ENCODE results near the gene MAVS. TPM values are rescaled to one million over a fixed set of nuclear protein-coding genes. Genes with fewer than 3 reads are reported as not detected.

Gene MAVS
- total RNA-seq, 1 experiment from 2014 or later: 32.3 TPM

DNA sequence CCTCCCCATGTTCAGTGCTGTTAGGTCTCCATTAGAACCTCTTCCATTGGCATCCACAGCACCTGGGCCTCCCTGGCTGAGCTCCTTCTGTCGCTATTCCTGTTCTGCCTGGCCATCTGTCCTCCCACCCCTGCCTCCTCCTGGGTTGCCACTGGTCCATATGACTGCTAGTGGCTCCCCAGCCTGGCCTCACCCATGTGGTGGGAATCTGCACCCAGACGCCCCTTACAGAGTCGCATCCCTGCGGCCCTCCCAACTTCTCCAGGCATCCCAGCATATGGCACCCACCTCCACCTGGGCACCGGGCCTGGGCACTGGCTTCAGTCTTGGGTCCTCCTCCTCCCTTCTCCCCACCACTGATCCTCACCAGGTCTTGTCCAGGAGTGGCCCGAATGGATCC lies 42.8 kb upstream of the MAVS start:
- DNase-seq (ENCODE audit: low read depth, low spot score): no peak
- no peak for ATAC-seq
- no peaks in the 10 kb centered on the region for H3K27me3 ChIP-seq (ENCODE audit: control insufficient read depth, insufficient read depth, low read length)
- ChIA-PET CTCF (no interaction called here), POLR2A (no interaction called here)
- no peak overlapping the region for H3K4me3 ChIP-seq (ENCODE audit: low read depth in 2 of 2, low read length in 2 of 2)
- H3K27ac ChIP-seq (ENCODE audit: low read length): no peak overlapping the region
- H3K9me3 ChIP-seq (ENCODE audit: control insufficient read depth, insufficient read depth, low read depth, low read length): no peaks in the 10 kb centered on the region
- H3K4me1 ChIP-seq (ENCODE audit: control insufficient read depth, insufficient read depth, low read length): peaks cover 40% of the 10 kb centered on the region
- H3K36me3 ChIP-seq (ENCODE audit: control insufficient read depth, insufficient read depth, low read length): no peaks in the 10 kb centered on the region
- BruUV-seq (replicated peaks): no TSS peak
- intact Hi-C loops (cut with micrococcal nuclease; ENCODE audit: unreplicated experiment): no loop called here
- in situ Hi-C loops (cut with HindIII; ENCODE audit: low pct_unique_long_range_greater_than_20kb, low sequenced_read_pairs): no loop called here
- TF ChIP-seq SIN3A (IDR thresholded peaks at IDR 0.05; ENCODE audit: borderline replicate concordance, insufficient read depth, low read depth, low read length) (no peak), POLR2AphosphoS5 (IDR thresholded peaks at IDR 0.05; ENCODE audit: low read depth, low read length) (no peak), CTCF (IDR thresholded peaks at IDR 0.05) (no peak), TCF7L2 (IDR thresholded peaks at IDR 0.05; ENCODE audit: low read depth, low read length) (no peak)
- TF ChIP-seq, protein P1, sequence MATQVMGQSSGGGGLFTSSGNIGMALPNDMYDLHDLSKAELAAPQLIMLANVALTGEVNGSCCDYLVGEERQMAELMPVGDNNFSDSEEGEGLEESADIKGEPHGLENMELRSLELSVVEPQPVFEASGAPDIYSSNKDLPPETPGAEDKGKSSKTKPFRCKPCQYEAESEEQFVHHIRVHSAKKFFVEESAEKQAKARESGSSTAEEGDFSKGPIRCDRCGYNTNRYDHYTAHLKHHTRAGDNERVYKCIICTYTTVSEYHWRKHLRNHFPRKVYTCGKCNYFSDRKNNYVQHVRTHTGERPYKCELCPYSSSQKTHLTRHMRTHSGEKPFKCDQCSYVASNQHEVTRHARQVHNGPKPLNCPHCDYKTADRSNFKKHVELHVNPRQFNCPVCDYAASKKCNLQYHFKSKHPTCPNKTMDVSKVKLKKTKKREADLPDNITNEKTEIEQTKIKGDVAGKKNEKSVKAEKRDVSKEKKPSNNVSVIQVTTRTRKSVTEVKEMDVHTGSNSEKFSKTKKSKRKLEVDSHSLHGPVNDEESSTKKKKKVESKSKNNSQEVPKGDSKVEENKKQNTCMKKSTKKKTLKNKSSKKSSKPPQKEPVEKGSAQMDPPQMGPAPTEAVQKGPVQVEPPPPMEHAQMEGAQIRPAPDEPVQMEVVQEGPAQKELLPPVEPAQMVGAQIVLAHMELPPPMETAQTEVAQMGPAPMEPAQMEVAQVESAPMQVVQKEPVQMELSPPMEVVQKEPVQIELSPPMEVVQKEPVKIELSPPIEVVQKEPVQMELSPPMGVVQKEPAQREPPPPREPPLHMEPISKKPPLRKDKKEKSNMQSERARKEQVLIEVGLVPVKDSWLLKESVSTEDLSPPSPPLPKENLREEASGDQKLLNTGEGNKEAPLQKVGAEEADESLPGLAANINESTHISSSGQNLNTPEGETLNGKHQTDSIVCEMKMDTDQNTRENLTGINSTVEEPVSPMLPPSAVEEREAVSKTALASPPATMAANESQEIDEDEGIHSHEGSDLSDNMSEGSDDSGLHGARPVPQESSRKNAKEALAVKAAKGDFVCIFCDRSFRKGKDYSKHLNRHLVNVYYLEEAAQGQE (IDR thresholded peaks at IDR 0.05; ENCODE audit: insufficient read depth in 1 of 2, low read depth in 2 of 2, low read length in 1 of 2): no peak

DNA sequence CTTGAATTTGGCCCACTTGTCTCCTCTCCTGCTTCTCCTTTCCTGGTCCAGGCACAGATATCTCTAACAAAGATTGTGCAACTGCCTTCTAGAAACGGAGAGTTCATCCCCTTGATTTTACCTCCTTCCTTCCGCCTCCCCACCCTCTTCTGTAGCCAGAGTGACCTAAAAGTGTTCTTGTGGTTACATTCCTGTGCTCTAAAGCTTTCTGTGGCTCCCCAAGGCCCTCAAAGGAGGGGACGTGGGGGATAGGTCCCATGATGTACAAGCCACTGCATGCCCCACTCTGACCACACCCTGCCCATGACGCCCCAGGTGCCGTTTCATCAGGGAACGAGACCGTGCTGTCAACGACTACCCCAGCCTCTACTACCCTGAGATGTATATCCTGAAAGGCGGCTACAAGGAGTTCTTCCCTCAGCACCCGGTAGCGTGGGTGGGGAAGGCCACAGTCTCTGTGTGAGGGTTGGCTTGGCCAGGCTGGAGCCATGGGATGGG lies 42.3 kb upstream of the MAVS start:
- ChIA-PET CTCF (no interaction called here), POLR2A (no interaction called here)
- Histone ChIP-seq H3K4me3 (ENCODE audit: low read depth in 2 of 2, low read length in 2 of 2) (no peak overlapping the region), H3K27ac (ENCODE audit: low read length) (no peak overlapping the region; the same call in 1 of the 2 replicates), H3K27me3 (ENCODE audit: control insufficient read depth, insufficient read depth, low read length) (no peaks in the 10 kb centered on the region), H3K4me1 (ENCODE audit: control insufficient read depth, insufficient read depth, low read length) (peaks cover 38% of the 10 kb centered on the region), H3K36me3 (ENCODE audit: control insufficient read depth, insufficient read depth, low read length) (no peaks in the 10 kb centered on the region), H3K9me3 (ENCODE audit: control insufficient read depth, insufficient read depth, low read depth, low read length) (no peaks in the 10 kb centered on the region)
- intact Hi-C loops (cut with micrococcal nuclease; ENCODE audit: unreplicated experiment) (no loop called here), in situ Hi-C loops (cut with HindIII; ENCODE audit: low pct_unique_long_range_greater_than_20kb, low sequenced_read_pairs) (no loop called here)
- no TSS peak for BruUV-seq (replicated peaks)
- no peak for ATAC-seq
- TF ChIP-seq POLR2AphosphoS5 (IDR thresholded peaks at IDR 0.05; ENCODE audit: low read depth, low read length): no peak
- TF ChIP-seq SIN3A (IDR thresholded peaks at IDR 0.05; ENCODE audit: borderline replicate concordance, insufficient read depth, low read depth, low read length): no peak
- TF ChIP-seq TCF7L2 (IDR thresholded peaks at IDR 0.05; ENCODE audit: low read depth, low read length): no peak
- TF ChIP-seq, protein P1 (IDR thresholded peaks at IDR 0.05; ENCODE audit: insufficient read depth in 1 of 2, low read depth in 2 of 2, low read length in 1 of 2): no peak
- TF ChIP-seq CTCF (IDR thresholded peaks at IDR 0.05): no peak
- DNase-seq (ENCODE audit: low read depth, low spot score): no peak

Measured in Panc1 (cell line).